ENCODE measurements around the gene ALOX5. TPM values are rescaled to one million over a fixed set of nuclear protein-coding genes. Genes with fewer than 3 reads are reported as not detected.
A peak's percentile ranks its signal among the peaks of the same experiment; 100 is the strongest.

Gene ALOX5
- total RNA-seq, 2 experiments from 2014 or later: 0.62 to 0.96 TPM

DNA sequence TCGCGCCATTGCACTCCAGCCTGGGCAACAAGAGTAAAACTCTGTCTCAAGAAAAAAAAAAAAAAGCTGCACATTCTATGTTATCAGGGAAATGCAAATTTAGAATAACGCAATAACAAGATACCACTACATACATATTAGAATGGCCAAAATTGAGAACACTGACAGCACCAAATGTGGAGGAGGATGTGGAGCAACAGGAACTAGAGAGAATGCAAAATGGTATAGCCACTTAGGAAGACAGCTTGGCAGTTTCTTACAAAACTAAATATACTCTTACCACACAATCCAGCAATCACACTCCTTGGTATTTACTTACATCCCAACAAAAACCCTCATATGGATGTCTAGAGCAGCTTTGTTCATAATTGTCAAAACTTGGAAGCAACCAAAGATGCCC lies 76.8 kb downstream of the ALOX5 start:
- no peak for DNase-seq
- Mint-ChIP-seq H3K36me3 (no peaks in the 10 kb centered on the region), H3K27ac (no peak overlapping the region), H3K4me3 (no peak overlapping the region), H3K9me3 (no peaks in the 10 kb centered on the region), H3K4me1 (peaks cover 13% of the 10 kb centered on the region), H3K27me3 (no peaks in the 10 kb centered on the region)

- H3K27ac Mint-ChIP-seq: no peak overlapping the region
- no peak for DNase-seq
- no peak overlapping the region for H3K4me3 Mint-ChIP-seq
- H3K27me3 Mint-ChIP-seq: no peaks in the 10 kb centered on the region
- peaks cover 13% of the 10 kb centered on the region for H3K4me1 Mint-ChIP-seq
- H3K36me3 Mint-ChIP-seq: no peaks in the 10 kb centered on the region
- H3K9me3 Mint-ChIP-seq: no peaks in the 10 kb centered on the region
Observed at GRCh38 chr10:45451407-45451806, 77.4 kb downstream of the ALOX5 start.

- no peak for DNase-seq
- Mint-ChIP-seq H3K36me3 (no peaks in the 10 kb centered on the region), H3K4me1 (peaks cover 13% of the 10 kb centered on the region), H3K4me3 (no peak overlapping the region), H3K9me3 (no peaks in the 10 kb centered on the region), H3K27ac (no peak overlapping the region), H3K27me3 (no peaks in the 10 kb centered on the region)
Observed at GRCh38 chr10:45452268-45452667, 78.3 kb downstream of the ALOX5 start.

GRCh38 chr10:45452743-45453452 lies 78.9 kb downstream of the ALOX5 start:
- no peak overlapping the region for H3K4me3 Mint-ChIP-seq
- H3K4me1 Mint-ChIP-seq: peaks cover 13% of the 10 kb centered on the region
- no peaks in the 10 kb centered on the region for H3K9me3 Mint-ChIP-seq
- no peak for DNase-seq
- H3K27me3 Mint-ChIP-seq: no peaks in the 10 kb centered on the region
- no peaks in the 10 kb centered on the region for H3K36me3 Mint-ChIP-seq
- peak overlapping the region; percentile 51 for H3K27ac Mint-ChIP-seq

GRCh38 chr10:45453639-45454255 lies 79.7 kb downstream of the ALOX5 start:
- Mint-ChIP-seq H3K36me3 (no peaks in the 10 kb centered on the region), H3K27me3 (no peaks in the 10 kb centered on the region), H3K27ac (peak overlapping the region; percentile 51), H3K9me3 (no peaks in the 10 kb centered on the region), H3K4me1 (peaks cover 13% of the 10 kb centered on the region), H3K4me3 (no peak overlapping the region)
- DNase-seq: no peak

DNA sequence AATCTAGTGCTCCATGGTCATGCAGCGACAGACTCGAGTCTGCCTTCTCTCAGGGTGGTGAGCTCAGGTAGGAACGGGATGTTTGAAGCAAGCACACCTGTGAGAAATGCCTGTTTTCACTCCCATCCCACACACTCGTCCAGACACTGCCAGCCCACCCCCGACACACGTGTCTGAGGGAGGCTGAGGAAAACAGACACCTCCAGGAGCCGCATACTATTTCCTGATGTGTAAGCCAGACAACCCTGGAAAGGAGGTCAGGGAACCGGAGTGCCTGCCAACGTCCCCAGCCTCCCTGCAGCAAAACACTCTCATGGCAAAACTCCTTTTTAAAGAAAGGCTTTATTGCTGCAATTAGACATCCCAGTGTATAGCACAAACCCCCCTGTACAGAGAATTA lies 80.2 kb downstream of the ALOX5 start:
- H3K36me3 Mint-ChIP-seq: no peaks in the 10 kb centered on the region
- no peak for DNase-seq
- H3K27me3 Mint-ChIP-seq: no peaks in the 10 kb centered on the region
- no peak overlapping the region for H3K4me3 Mint-ChIP-seq
- peaks cover 13% of the 10 kb centered on the region for H3K4me1 Mint-ChIP-seq
- no peak overlapping the region for H3K27ac Mint-ChIP-seq
- no peaks in the 10 kb centered on the region for H3K9me3 Mint-ChIP-seq

DNA sequence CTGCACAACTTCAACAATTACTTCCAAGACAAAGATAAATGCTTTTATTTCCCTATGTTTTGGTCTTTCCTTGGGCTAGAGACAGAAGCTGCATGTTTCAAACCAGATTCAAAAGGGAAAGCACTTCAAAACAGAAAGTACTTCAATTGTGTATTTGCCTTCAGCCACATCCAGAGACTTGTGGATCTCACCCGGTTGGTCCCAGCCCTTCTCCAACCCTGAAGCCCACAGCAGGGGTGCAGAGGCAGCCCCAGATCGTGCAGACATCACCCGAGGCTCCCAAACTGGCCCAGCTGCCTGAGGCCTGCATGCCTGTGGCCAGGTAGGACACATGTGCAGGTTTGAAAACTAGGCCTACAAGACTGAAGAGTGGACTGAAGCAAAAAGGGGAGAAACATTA lies 80.8 kb downstream of the ALOX5 start:
- peak overlapping the region; percentile 54 for H3K27ac Mint-ChIP-seq
- no peaks in the 10 kb centered on the region for H3K9me3 Mint-ChIP-seq
- no peaks in the 10 kb centered on the region for H3K36me3 Mint-ChIP-seq
- H3K27me3 Mint-ChIP-seq: no peaks in the 10 kb centered on the region
- H3K4me3 Mint-ChIP-seq: no peak overlapping the region
- H3K4me1 Mint-ChIP-seq: peaks cover 13% of the 10 kb centered on the region
- DNase-seq: no peak

GRCh38 chr10:45456233-45456632 lies 82.2 kb downstream of the ALOX5 start:
- Mint-ChIP-seq H3K4me1 (peaks cover 15% of the 10 kb centered on the region), H3K36me3 (no peaks in the 10 kb centered on the region), H3K4me3 (no peak overlapping the region), H3K27me3 (no peaks in the 10 kb centered on the region), H3K27ac (no peak overlapping the region), H3K9me3 (no peaks in the 10 kb centered on the region)
- no peak for DNase-seq

DNA sequence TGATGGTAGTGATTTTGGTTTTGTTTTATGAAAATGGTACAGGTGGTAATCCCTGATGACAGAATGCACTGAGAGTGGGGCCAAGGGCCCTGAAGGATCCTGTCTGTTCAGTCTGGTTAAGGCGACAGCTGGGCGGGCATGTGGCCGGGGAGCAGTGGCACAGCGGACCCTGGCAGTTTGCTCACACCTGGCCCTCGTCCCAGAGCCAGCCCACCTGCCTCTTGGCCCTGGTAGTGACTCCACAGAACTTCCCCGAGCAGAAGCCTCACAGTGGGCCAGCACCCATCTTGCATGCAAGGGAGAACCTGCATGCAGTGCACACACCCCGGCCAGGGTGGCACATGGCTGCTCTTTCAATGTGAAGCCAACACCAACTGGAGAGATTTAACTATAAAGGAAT lies 82.8 kb downstream of the ALOX5 start:
- no peak overlapping the region for H3K27ac Mint-ChIP-seq
- no peaks in the 10 kb centered on the region for H3K36me3 Mint-ChIP-seq
- no peak for DNase-seq
- no peaks in the 10 kb centered on the region for H3K9me3 Mint-ChIP-seq
- peaks cover 17% of the 10 kb centered on the region for H3K4me1 Mint-ChIP-seq
- H3K27me3 Mint-ChIP-seq: no peaks in the 10 kb centered on the region
- H3K4me3 Mint-ChIP-seq: no peak overlapping the region

DNA sequence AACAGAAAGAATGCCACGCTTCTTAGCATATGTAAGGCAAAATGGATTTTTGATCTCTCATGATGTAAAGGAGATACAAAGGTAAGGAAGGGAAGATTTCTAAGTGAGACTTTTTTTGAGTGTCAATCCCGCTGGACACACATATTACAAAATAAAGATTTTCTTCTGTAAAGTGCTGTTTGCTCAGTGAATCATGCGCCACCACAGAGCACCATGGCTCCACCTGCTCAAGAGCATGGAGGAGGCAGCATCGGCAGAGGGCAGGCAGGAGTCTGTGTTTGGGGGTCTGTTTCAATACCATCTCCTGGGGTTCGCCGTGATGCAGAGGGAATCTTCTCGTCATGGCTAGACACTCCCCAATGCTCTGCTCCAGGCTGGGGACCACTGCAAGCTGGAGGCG lies 83.5 kb downstream of the ALOX5 start:
- Mint-ChIP-seq H3K9me3 (no peaks in the 10 kb centered on the region), H3K4me3 (no peak overlapping the region), H3K27me3 (no peaks in the 10 kb centered on the region), H3K4me1 (peaks cover 15% of the 10 kb centered on the region), H3K27ac (no peak overlapping the region), H3K36me3 (peaks cover 2% of the 10 kb centered on the region)
- no peak for DNase-seq

DNA sequence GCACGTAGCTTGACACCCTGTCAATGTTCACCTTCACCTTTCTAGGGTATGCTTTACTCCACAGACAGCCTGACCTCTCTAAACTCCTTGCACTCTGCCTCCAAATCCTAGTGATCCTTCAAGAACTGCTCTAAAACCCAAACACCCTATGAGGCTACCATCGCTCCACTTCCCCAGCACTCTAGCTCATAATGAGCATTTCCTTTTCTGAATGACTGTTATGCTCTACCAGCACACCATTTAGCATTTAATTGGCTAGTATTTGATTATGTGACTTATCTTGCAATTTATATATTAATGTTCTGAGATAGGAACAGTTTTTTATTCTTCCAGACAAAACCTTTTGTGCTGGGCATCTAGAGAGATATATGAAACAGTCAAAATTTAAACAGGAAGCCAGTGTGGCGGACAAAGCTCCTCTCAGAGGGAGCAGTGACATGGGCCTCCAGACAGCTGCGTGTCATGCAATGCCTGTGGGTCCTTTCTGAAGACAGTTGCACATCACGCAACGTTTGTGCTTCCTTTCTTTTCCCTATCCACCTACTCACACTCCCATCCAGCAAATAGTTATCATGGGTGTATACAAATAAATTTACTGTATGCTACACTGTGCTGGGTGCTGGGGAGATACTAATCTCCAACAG lies 86.3 kb downstream of the ALOX5 start:
- Mint-ChIP-seq H3K36me3 (peaks cover 2% of the 10 kb centered on the region), H3K4me1 (peaks cover 16% of the 10 kb centered on the region), H3K27me3 (no peaks in the 10 kb centered on the region), H3K4me3 (no peak overlapping the region), H3K9me3 (no peaks in the 10 kb centered on the region), H3K27ac (no peak overlapping the region)
- DNase-seq: no peak

GRCh38 chr10:45461034-45461433 lies 87.0 kb downstream of the ALOX5 start:
- Mint-ChIP-seq H3K27ac (no peak overlapping the region), H3K9me3 (no peaks in the 10 kb centered on the region), H3K27me3 (no peaks in the 10 kb centered on the region), H3K36me3 (peaks cover 2% of the 10 kb centered on the region), H3K4me1 (peaks cover 15% of the 10 kb centered on the region), H3K4me3 (no peak overlapping the region)
- no peak for DNase-seq

GRCh38 chr10:45463244-45464116 lies 89.5 kb downstream of the ALOX5 start:
- Mint-ChIP-seq H3K27ac (no peak overlapping the region), H3K4me3 (no peak overlapping the region), H3K4me1 (peaks cover 22% of the 10 kb centered on the region), H3K27me3 (no peaks in the 10 kb centered on the region), H3K9me3 (no peaks in the 10 kb centered on the region), H3K36me3 (peaks cover 2% of the 10 kb centered on the region)
- no peak for DNase-seq

- no peak overlapping the region for H3K27ac Mint-ChIP-seq
- H3K9me3 Mint-ChIP-seq: no peaks in the 10 kb centered on the region
- no peaks in the 10 kb centered on the region for H3K27me3 Mint-ChIP-seq
- DNase-seq: peak; percentile 74
- H3K4me1 Mint-ChIP-seq: peaks cover 28% of the 10 kb centered on the region
- H3K36me3 Mint-ChIP-seq: peaks cover 2% of the 10 kb centered on the region
- no peak overlapping the region for H3K4me3 Mint-ChIP-seq
Observed at GRCh38 chr10:45464958-45465567, 91.0 kb downstream of the ALOX5 start.

DNA sequence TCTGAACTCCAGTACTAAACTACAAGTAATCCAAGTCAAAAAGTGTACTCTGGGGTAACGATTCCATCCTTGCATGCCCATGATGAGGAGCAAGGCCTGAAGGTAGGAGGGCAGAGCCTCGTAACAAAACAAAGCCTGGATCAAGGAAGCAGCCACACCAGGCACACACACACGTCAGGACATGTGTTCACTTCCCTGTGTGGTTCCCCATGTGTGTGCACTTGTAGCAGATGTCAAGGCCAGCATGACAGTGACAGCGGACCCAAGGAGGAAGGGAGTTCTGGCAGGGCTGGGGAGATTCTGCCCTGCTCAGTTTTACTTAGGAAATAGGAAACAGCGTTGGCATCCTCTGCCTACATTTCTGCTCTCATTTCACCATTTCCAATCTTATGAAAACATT lies 92.8 kb downstream of the ALOX5 start:
- DNase-seq: no peak
- Mint-ChIP-seq H3K27ac (peak overlapping the region; percentile 26), H3K4me3 (no peak overlapping the region), H3K4me1 (peaks cover 38% of the 10 kb centered on the region), H3K36me3 (peaks cover 2% of the 10 kb centered on the region), H3K27me3 (no peaks in the 10 kb centered on the region), H3K9me3 (no peaks in the 10 kb centered on the region)
